ENCODE measurements around the gene RAB5IF.
"Not testable (repeated sequence)": the region's sequence is repeated elsewhere in the genome, so short reads cannot be mapped to it uniquely, and the experiment has no call there.

RAB5IF gene, protein sequence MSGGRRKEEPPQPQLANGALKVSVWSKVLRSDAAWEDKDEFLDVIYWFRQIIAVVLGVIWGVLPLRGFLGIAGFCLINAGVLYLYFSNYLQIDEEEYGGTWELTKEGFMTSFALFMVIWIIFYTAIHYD

DNA sequence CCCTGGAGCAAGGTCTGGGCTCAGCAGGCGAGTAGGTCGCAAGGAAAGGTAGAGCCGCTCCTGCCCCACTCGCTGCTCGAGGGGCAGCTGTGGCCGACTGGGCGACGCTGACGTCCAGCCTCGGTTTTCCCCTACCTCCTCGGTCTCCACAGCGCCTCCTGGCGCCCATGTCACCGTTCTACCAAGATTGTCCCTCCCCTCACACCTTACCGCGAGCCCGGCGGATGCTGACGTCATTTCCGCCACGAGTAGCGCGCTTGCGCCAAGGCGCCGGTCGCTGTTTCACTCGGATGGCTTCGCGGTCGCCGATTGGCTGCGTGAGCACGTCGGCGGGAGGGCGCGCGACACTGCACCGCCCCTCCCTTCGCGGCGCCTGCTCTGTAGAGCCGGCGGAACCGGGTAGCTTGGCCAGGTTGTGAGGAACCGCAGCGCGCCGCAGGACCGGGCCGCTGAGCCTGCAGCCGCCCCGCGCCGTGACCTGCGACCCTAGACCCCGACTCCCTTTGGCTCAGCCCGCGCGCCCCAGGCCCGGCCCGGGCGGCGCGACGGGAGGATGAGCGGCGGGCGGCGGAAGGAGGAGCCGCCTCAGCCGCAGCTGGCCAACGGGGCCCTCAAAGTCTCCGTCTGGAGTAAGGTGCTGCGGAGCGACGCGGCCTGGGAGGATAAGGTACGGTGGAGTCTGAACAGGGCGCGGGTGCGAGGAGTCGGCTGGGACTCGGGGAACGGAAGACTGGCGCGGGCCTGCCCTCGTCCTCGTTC lies at the start of gene RAB5IF:
Gene RAB5IF, plus strand, starts transcription at position 381 of the 759 bp plus-strand sequence. Its CDS starts 173 bp downstream, at position 554.
- peak within 1 kb of the TSS; percentile 97 for H3K4me3 ChIP-seq (ENCODE audit: low read length)
- peak; percentile 99 for DNase-seq (ENCODE audit: low read depth)
- TF ChIP-seq, protein P1, sequence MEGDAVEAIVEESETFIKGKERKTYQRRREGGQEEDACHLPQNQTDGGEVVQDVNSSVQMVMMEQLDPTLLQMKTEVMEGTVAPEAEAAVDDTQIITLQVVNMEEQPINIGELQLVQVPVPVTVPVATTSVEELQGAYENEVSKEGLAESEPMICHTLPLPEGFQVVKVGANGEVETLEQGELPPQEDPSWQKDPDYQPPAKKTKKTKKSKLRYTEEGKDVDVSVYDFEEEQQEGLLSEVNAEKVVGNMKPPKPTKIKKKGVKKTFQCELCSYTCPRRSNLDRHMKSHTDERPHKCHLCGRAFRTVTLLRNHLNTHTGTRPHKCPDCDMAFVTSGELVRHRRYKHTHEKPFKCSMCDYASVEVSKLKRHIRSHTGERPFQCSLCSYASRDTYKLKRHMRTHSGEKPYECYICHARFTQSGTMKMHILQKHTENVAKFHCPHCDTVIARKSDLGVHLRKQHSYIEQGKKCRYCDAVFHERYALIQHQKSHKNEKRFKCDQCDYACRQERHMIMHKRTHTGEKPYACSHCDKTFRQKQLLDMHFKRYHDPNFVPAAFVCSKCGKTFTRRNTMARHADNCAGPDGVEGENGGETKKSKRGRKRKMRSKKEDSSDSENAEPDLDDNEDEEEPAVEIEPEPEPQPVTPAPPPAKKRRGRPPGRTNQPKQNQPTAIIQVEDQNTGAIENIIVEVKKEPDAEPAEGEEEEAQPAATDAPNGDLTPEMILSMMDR (IDR thresholded peaks at IDR 0.05; ENCODE audit: insufficient read depth, low read depth, low read length, missing control alignments) = peak; percentile 88

DNA sequence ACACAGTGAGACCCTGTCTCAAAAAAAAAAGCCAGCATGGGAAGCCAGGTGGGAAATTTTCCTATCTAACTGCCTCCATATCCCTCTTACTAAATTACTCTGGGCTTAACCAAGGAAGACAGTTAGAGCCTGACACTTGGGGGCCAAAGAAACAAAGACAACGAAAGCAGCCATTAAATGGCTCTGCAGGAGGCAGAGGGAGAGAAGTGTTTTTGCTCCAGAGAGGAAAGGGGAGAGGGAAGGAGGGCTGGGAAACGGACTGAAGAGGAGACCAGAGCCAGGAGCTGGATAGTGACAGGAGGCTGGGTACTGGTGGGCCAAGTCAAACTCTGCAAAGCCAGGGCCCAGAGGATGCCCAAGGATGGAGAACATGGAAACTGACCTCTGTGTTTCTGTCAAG lies 42.9 kb upstream of the RAB5IF start:
- H3K4me3 ChIP-seq (ENCODE audit: low read length) = no peak overlapping the region
- DNase-seq (ENCODE audit: low read depth) = no peak
- TF ChIP-seq, protein P1 (IDR thresholded peaks at IDR 0.05; ENCODE audit: insufficient read depth, low read depth, low read length, missing control alignments) = no peak

DNA sequence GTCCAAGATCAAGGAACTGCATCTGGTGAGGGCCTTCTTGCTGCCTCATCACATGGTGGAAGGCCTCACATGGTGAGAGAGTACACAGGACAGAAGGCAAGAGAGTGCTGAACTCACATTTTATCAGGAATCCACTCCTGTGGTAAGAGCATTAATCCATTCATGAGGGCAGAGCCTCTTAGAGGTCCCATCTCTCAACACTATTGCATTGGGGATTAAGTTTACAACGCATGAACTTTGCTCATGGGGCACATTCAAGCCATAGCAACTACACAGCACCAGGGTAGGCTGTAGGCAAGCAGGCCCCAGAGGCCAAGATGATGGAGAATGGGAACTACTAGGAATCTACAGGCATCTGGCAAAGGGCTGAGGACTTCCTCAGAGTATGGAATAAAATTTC lies 42.2 kb upstream of the RAB5IF start:
- TF ChIP-seq, protein P1 (IDR thresholded peaks at IDR 0.05; ENCODE audit: insufficient read depth, low read depth, low read length, missing control alignments) = no peak
- H3K4me3 ChIP-seq (ENCODE audit: low read length) = no peak overlapping the region
- no peak for DNase-seq (ENCODE audit: low read depth)

DNA sequence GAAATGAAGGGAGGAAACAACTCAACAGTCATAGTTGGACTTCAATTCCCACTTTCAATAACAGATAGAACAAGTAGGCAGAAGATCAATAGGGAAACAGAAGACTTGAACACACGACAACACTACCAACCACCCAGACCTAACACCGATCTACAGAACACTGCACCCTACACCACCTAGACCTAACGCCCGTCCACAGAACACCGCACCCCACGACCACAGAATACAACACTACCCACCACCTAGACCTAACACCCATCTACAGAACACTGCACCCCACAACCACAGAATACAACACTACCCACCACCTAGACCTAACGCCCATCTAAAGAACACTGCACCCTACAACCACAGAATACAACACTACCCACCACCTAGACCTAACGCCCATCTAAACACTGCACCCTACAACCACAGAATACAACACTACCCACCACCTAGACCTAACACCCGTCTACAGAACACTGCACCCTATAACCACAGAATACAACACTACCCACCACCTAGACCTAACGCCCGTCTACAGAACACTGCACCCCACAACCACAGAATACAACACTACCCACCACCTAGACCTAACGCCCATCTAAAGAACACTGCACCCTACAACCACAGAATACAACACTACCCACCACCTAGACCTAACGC lies 41.4 kb upstream of the RAB5IF start:
- not testable (repeated sequence) for DNase-seq (ENCODE audit: low read depth); H3K4me3 ChIP-seq (ENCODE audit: low read length)

DNA sequence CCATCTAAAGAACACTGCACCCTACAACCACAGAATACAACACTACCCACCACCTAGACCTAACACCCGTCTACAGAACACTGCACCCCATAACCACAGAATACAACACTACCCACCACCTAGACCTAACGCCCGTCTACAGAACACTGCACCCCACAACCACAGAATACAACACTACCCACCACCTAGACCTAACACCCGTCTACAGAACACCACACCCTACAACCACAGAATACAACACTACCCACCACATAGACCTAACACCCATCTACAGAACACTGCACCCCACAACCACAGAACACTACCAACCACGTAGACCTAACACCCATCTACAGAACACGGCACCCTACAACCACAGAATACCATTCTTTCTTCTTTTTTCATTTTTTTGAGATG lies 40.9 kb upstream of the RAB5IF start:
- not testable (repeated sequence) for H3K4me3 ChIP-seq (ENCODE audit: low read length); DNase-seq (ENCODE audit: low read depth)

DNA sequence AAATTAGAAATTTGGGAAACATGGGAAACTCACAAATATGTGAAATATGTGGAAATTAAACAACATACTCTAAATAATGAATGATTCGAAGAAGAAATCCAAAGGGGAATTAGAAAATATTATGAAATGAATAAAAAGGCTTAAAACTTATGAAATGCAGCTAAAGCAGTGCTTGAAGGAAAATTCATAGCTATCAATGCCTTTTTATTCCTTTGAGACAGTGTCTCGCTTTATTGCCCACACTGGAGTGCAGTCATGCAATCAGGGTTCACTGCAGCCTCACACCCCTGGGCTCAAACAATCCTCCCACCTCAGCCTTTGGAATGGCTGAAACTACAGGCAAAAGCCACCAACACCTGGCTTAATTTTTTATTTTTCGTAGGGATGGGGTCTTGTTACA lies 40.1 kb upstream of the RAB5IF start:
- H3K4me3 ChIP-seq (ENCODE audit: low read length) = no peak overlapping the region
- TF ChIP-seq, protein P1 (IDR thresholded peaks at IDR 0.05; ENCODE audit: insufficient read depth, low read depth, low read length, missing control alignments) = no peak
- DNase-seq (ENCODE audit: low read depth) = no peak

DNA sequence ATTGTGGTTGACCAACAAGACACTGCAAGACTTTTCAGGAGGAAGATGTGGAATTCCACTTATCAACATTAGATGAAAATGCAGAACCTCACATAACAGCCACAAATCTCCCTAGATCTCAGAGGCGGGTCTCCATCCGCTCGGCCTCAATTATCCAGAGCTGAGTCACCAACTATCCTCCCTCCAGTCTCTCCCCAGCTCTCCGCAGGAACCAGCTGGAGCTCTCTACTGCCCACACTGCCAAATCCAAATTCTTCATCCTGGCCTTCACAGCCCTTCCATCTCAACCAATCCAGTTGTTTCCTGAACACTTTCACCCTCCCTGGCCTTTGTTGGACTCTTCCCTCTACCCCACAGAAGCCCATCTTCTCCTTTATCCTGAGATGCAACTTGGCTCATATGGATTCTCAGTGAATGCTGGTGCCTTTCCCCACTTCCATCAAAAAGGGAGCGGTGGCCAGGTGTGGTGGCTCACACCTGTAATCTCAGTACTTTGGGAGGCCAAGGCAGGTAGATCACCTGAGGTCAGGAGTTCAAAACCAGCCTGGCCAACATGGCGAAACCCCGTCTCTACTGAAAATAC lies 35.6 kb upstream of the RAB5IF start:
- no peak for DNase-seq (ENCODE audit: low read depth)
- H3K4me3 ChIP-seq (ENCODE audit: low read length) = no peak overlapping the region
- TF ChIP-seq, protein P1 (IDR thresholded peaks at IDR 0.05; ENCODE audit: insufficient read depth, low read depth, low read length, missing control alignments) = no peak
